GM21576 (cell line): ENCODE data around the gene SLC24A4.

Experiments used
- ATAC-seq: cut with Tn5 transposase; IDR thresholded peaks from one replicate; pipeline ENCODE4 v1.9.1; 2021; ENCODE audit warnings: mild to moderate bottlenecking, moderate library complexity; ENCODE audit not compliant: unreplicated experiment

SLC24A4 gene

DNA sequence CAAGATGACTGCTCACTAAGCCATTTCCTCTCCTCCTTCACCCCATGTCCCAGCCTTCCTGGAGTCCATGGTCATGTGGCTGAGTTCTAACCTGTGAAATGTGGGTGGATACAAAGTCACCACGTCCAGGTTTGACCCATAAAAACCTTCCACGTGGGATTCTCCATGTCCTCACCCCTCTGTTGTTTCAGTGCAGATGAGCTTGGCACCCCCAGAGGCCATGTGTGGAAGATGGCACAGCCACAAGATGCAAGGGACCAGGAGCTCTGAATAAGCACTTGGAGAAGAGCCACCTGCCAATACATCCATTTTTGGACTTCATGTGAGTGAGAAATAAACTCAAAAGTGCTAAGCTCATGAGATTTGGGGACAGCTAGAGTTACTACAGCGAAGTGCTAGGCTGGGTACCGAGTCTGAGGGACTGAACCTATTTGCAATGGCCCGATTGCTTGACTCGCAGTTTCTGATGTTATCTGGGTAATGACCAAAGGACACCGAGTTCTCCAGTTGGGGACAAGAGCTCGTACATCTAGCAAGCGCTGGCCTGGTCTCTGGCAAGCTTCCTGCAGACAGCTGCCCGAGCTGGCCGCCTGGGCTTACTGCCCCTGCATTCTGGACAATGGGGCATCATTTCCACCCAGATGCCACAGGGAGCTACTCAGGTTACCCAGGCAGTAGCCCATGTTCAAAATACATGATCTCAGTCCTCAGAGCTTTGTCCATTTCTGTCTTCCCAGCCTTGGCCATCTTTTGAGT lies 7.7 kb upstream of the SLC24A4 start:
- no peak for ATAC-seq

DNA sequence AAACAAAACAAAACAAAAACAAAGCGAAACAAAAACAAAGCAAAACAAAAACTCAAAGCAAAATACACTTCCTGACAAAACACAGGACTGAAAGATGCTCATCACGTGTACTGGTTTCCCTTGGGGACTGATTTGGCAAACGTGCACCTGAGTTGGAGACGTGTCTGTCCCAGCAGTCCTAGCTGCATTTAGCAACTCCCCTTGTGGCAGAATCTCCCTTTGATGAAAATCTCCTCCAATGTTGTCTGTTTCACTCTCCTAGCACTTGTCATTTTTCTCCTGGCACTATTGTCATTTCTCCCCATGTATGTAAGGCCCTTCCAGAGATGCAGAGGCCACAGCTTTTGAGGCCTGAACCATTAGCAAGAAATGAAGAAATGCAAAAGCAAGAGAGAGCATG lies 6.8 kb upstream of the SLC24A4 start:
- no peak for ATAC-seq

DNA sequence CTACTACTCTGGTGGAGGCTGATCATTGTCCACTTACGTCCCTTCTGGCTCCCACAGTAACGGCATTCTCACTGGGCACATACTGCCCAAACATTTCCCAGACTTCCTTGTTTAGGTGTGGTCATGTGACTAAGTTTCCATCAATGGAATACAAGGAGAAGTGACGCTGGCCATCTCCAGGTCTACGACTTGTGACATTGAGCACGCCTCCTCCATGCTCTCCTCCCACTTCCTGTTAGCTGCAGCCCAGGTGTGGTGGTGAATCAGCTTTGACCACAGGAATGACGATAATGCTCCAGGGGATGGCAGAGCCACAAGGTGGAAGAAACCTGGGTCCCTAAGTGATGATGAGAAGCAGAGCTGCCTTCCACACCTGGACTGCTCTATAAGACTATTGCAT lies 6.0 kb upstream of the SLC24A4 start:
- no peak for ATAC-seq

DNA sequence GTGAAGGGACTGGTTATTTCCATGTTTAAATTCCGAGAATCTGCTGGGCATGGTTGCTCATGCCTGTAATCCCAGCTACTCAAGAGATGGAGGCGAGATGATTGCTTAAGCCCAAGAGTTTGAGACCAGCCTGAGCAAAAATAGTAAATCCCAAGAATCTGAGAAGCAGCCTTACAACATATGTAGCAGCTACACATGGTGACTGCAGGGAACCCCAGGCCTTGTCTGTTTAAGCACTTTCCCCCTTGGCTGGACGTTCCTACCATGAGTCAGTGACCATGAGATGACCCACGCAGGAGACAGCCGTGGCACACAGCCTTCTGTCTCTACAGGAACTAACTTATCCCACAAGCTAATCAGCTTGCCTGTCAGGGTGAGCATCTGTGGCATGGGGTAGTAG lies 5.5 kb upstream of the SLC24A4 start:
- ATAC-seq: no peak

DNA sequence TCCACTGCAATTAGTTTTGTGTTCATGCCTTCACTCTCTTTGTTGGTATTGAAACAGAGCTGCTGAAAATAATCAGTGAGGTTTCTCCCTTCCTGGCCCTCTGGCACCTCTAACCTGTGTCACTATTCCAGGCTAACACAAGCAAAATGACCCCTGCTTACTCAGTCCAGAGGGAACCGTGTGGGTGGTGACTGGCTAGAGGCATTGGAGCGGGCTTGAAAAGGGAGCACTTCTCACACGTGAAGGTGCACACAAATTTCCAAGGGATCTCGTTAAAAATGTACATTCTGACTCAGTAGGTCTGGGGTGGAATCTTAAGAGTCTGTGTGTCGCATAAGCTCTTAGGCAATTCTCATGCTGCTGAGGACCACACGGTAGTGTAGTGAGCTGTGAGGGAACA lies 1.3 kb upstream of the SLC24A4 start:
- no peak for ATAC-seq

DNA sequence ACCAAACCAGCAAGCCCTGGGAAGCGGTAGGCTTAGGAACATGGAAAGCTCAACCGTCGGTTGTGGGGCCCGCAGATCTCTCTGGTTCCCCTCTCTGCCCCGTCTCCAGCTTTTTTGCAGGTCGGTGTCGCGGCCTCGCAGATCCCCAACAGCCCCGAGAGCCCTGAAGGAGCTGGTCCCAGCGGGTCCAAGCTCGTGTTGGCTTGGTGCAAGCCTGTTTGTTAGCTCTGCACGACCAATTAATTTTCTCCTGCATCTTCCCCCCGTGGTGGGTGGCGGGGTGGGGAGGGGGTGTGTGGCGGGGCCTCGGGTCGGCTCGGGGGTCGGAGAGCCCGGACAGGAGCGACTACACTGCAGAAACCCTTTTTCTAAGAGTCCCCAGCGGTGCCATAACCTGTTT lies 449 bp upstream of the SLC24A4 start:
- ATAC-seq: no peak

DNA sequence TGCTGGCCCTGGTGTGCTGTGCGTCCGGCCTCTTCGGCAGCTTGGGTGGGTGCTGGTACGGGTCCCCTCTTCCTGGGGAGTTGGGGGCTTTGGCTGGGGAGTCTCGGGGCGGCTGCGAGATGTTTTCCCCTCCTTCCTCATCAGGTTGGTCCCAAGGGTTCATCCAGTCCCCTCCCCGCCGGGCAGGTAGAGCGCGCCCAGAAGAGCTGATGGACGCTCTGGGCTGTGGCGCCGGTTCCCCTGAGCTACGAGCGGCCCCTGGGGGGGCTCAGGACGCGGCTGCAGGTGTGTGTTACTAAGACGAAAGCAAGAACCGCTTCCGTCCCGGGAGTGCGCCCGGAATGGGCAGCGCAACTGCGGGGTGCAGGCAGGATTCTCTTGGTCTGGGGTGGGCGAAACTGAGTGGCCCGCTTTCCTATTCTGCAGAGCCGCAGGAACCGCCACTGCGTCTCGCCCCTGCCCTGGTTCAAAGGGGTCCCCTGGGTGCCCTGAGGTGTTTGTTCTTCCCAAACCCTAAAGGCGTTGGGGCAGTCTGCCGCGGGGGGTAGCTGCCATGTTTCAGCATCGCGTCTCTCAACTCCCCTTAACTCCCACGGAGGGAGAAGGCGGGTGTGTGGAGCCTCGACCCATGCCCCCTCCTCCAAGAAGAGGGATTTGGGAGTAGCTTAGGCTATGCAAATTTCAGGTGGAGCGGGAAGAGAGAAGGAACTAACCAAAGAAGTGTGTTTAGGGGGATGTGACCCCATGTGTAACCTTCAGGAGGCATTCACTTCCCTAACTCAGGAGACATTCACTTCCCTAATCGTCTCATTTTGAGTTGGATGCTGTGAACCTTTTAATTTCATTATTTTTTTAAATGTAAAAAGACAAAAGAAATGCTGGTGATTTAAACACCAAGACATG lies 1.2 kb downstream of the SLC24A4 start:
- no peak for ATAC-seq

DNA sequence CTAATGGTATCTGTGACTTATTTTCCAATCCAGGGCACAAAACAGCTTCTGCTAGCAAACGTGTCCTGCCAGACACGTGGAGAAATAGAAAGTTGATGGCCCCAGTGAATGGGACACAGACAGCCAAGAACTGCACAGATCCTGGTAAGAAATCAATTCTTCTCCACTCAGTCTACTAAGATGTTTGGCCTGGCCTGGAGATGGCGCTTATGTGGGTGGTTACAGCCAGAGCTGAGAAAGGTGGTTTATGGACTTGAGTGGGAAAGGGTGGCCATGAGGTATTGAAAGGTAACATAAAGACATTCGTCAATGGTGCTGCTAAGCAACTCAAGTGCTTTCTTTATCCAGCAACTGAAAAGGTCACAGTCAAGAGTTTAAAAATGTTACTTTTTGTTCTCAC lies 2.9 kb downstream of the SLC24A4 start:
- no peak for ATAC-seq

DNA sequence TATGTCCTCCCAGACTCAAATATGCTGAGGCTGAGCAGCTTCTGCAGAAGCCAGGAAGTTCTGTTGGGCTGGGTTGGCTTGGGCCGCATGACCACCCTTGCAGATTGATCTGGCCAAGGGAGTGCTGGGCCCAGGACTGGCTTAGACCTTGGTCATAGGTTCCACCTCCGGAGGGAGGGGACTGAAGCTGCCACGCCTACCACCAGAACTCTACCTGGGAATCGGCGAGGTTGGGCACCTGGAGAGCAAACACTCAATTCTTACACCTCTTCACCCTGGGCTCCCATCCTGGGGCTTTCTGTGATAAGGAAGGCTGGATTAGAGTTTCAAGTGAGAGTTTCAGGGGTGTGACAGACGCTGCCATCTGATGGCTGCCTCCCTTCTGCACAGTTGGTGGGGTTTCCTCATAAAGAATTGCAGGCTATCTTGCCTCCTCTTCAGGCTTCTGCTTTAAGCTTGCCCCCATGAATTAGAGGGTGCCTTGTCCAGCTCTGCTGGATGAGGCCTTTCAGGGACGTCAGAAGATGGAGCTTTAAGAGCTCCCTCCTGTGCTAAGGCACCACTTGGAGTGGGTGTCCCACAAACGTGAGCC lies 5.8 kb downstream of the SLC24A4 start:
- ATAC-seq: no peak

DNA sequence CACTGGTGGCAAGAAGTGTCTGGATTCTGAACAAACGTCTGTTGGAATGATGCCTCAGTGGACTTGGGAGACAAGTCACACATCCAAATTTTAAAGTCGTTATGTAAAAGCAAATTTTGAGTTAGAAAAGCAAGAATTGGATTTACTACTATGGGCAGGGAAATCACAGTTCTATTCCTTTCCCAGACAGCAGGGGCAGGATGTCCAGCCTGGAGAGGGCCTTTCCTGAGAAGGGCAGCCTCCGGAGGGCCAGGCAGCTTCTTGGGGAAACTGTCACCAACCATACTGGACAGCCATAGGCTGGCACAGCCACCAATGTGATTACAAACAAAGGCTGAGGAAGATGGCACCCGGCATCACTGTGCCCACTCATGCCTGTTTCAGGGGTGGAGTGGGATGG lies 11.1 kb downstream of the SLC24A4 start:
- no peak for ATAC-seq

DNA sequence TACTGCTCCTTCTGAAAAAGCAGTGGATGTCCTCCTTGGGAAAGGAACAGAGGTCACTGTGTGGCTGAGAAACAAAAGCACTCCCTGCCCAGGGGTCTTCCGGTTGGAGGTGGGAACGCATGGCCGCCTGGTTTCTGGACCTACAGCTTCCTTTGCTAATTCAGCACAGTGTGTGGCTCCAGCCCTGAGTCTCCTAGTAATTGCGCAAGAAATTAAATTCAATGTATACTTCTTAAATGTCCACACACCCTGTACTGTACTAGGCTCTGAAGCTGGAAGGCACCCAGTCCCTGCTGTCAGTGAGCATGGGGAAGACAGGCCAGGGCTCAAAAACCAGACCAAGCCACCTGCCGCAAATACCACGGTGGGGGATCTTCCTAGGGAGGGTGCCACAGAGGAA lies 13.4 kb downstream of the SLC24A4 start:
- ATAC-seq: no peak

DNA sequence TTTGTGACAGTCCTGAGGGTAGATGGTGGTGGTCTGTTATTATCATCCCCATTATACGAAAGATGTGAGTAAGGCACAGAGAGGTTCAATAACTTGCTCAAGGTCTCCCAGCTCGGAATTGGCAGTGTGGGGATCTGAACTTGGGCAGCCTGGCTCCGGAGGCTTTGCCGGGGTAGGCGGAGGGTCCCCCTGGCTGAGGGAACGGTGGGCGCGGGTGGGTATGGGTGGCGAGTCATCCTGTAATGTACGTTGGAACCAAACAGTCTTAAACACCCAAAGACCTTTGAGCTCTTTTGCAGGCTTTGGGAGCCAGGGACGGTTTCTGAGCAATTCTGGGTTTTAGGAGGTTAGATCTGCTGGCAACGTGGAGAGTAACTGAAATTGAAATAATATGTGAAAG lies 16.5 kb downstream of the SLC24A4 start:
- ATAC-seq: no peak

DNA sequence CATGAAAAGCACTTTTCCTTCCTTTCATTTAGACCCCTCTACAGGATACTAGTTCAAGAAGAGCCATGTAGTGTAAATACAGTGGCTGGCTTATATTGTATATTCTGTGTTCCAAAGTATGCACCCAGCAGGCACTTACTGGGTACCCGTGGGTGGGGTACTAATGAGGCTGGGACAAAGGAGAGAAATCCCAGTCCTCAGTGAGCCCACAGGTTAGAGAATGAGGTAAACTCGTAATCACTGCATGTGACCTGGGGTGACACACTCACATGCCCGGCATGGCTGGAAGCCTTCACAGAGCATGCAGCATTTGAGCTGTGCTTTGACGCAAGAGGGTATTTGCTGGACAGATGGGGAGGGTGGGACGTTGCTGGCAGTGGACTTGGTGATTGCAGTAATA lies 17.1 kb downstream of the SLC24A4 start:
- ATAC-seq: no peak

DNA sequence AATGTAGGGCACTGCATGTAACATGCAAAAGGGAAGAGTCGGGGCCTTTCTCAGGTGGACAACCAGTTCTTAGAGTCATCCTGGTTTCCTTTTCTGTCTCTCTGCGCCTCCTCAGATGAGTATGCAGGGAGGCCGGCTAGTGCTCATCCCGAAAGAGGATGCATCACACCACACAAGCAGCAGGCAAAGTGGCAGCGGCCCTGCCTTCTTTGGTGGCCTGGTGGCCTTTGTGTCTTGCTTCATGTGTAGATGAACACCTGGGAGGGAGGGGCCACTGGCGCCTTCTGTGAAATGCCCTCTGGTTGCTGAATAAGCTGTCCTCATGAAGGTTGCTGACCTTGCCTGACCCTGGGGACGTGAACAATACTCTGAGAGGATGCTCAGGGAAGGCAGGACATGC lies 18.0 kb downstream of the SLC24A4 start:
- no peak for ATAC-seq

DNA sequence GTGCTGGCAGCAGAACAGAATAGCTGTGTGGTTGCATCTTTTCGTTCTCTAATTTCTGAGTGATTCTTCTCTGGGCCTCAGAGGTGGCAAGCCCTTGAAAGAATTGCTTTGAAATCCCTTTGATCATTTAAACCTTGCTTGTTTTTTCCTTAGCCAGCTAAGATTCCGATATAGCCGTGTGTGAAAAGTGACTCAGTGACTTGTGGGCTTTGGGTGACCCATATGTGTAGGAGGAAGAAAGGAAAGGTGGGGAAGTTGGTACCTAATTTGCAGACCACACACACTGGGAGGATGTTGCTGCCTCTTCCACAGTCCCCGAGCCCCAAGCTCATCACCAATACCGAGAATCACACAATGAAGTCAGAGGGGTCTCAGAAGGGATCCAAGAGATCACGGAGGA lies 18.8 kb downstream of the SLC24A4 start:
- ATAC-seq: no peak

DNA sequence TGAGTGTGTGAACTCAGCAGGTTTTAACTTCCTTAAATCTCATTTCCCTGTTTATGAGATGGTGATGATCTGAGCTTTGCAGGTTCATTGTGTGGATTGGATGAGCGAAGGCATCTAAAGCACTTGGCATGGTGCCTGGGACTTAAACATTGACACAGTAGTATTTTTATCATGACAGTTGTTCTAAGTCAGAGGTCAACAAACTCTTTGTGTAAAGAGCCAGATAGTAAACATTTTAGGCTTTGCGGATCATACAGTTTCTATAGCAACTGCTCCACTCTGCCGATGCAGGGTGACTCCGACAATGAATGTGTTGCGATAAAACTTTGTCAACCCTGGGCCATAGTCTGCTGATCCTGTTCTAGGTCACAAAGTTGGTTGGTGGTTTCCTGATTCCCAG lies 25.2 kb downstream of the SLC24A4 start:
- ATAC-seq: no peak

DNA sequence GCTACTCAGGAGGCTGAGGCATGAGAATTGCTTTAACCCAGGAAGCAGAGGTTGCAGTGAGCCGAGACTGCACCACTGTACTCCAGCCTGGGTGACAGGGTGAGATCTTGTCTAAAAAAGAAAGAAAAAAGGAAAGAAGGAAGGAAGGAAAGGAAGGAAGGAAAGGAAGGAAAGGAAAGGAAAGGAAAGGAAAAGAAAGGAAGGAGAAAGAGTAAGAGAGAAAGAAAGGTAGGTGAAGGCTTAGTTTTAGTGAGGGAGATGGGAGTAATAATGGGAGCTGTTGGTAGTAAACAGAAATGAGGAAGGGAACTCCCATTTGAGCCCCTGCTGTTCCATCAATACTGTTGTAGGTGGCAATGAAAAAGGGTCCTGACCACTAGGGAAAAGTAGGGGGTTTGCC lies 28.8 kb downstream of the SLC24A4 start:
- ATAC-seq: no peak

DNA sequence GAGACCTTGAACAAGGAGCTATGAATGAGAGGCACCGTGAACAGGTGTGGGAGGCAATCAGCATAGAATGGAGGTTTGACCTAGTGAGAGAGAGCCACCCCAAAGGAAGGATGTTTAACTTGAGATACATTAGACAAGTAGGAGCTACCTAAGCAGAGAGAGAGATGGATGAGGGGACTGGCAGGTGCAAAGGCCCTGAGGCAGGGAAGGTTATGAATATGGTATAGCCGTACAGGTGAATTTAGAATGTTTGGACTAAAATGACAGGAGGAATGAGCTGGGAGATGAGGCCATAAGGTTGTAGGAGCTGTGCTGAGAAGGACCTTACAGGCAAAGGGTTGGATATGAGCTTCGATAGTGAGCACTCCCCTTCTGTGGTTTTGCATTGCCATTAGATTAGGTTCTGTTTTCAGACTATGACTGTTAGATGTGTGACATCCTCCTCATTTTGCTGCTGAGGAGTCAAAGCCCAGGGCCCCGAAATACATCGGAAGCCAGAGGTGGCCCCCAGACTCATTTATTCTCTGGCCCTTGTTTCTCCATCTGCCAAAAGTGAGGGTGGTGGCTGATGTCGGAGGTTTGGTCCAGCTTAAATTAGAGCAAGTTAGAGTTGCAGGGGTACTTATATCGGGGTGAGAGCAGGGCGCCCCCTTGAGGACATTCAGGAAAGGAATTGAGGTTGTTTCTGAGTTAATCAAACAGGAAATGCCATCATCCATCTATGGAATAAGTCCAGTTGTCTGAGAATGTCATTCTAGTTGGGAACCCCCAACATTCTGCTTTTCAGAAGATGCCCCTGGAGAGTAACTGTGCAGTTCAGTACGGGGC lies 29.4 kb downstream of the SLC24A4 start:
- no peak for ATAC-seq

DNA sequence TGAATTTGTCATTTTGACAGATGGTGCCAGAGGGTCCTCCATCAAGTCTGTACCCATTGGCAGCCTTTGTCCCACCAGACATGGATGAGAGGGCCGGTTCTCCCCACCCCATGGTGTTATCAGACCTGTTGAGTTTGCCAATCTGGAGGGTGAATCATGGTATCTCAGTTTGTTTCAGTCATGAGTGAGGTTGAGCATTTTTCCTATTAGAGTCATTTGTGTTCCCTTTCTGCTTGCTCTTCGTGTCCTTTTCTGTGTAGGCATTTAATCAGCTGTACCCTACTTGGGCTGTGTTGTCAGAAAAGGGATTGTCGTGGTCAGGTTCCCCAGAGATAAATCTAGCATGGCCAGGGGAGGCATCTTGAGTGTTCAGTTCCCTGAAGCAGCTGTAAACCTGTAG lies 30.5 kb downstream of the SLC24A4 start:
- no peak for ATAC-seq

DNA sequence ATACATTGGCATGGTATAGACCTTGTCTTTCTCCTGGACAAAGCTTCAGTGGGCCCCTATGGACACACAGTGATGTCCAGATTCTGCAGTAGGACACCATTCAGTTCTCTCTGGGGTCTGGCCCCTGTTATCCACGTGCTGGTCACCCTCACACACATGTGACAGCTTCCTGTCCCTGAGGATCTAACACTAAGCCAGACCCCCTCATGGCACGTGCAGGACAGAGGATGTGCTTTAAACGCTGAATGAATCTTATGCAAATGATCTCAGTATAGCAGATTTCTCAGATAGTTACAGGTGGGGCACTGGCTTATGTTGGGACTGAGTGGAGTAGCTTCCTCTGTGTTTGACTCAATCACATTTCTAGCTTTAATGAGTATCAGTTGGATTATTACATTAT lies 33.7 kb downstream of the SLC24A4 start:
- ATAC-seq: no peak
